NCI-H82 (cell line): Measurements from ENCODE around the gene ZNF548.

Experiments used
- DNase-seq: peaks from one replicate; lab custom pipeline; 2025; lab: John Stamatoyannopoulos, UW

The ZNF548 gene

GRCh38 chr19:57398868-57399267, 9.2 kb downstream of the ZNF548 start:
- DNase-seq, result no peak

- DNase-seq, result no peak
Measured at GRCh38 chr19:57403737-57404563, 14.3 kb downstream of the ZNF548 start.

- peak; percentile 83 for DNase-seq
Measured at GRCh38 chr19:57406516-57407123, 17.0 kb downstream of the ZNF548 start.

GRCh38 chr19:57410877-57411671, 21.4 kb downstream of the ZNF548 start, which contains the start of gene ZNF17:
Gene ZNF17, plus strand, starts transcription at chr19:57411161. Its CDS starts 2,455 bp downstream, at chr19:57413616.
- DNase-seq, result peak; percentile 97

- DNase-seq, result no peak
Measured at GRCh38 chr19:57419439-57419838, 29.8 kb downstream of the ZNF548 start.

- no peak for DNase-seq
Measured at GRCh38 chr19:57421037-57421436, 31.4 kb downstream of the ZNF548 start.

GRCh38 chr19:57434386-57435061, 44.9 kb downstream of the ZNF548 start:
- DNase-seq, result no peak

- DNase-seq, result peak; percentile 99
Measured at GRCh38 chr19:57435062-57435978, 45.7 kb downstream of the ZNF548 start, which contains the start of gene ZNF749. Gene ZNF749, plus strand, starts transcription at chr19:57435325. Its CDS starts 254 bp downstream, at chr19:57435579.

GRCh38 chr19:57436417-57436816, 46.8 kb downstream of the ZNF548 start:
- no peak for DNase-seq

- no peak for DNase-seq
Measured at GRCh38 chr19:57437931-57438330, 48.3 kb downstream of the ZNF548 start.

- DNase-seq, result no peak
Measured at GRCh38 chr19:57438925-57439324, 49.3 kb downstream of the ZNF548 start.

GRCh38 chr19:57441979-57442752, 52.5 kb downstream of the ZNF548 start:
- DNase-seq, result no peak

GRCh38 chr19:57443121-57443696, 53.6 kb downstream of the ZNF548 start:
- DNase-seq, result no peak

- no peak for DNase-seq
Measured at GRCh38 chr19:57452307-57452706, 62.7 kb downstream of the ZNF548 start.
